ENCODE data around the gene ANO6. TPM values are rescaled to one million over a fixed set of nuclear protein-coding genes. Genes with fewer than 3 reads are reported as not detected.

Gene ANO6
- total RNA-seq, 1 donor from 2014 or later: 49.0 TPM

DNA sequence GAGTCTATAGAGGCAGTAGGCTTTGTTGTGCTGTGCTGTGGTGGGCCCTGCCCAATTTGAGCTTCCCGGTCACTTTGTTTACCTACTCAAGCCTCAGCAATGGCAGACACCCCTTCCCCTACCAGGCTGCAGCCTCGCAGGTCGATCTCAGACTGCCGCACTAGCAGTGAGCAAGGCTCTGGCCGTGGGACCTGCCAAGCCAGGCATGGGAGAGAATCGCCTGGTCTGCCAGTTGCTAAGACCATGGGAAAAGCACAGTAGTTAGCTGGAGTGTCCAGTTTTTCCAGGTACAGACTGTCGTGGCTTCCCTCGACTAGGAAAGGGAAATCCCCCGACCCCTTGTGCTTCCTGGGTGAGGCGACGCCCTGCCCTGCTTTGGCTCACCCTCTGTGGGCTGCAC, 26.3 kb downstream of the ANO6 start:
- H3K9ac ChIP-seq: no peak overlapping the region
- H4K20me1 ChIP-seq (ENCODE audit: low read depth): no peaks in the 10 kb centered on the region
- H2AFZ ChIP-seq (replicated peaks): no peak overlapping the region
- Mint-ChIP-seq H3K4me3 (no peak overlapping the region), H3K9me3 (peaks cover 25% of the 10 kb centered on the region), H3K27me3 (ENCODE audit: insufficient read depth, low read depth) (no peaks in the 10 kb centered on the region), H3K27ac (no peak overlapping the region), H3K4me1 (no peaks in the 10 kb centered on the region), H3K36me3 (peaks cover 27% of the 10 kb centered on the region)
- no peak overlapping the region for H3K27ac ChIP-seq
- H3K9me3 ChIP-seq (ENCODE audit: low read depth): no peaks in the 10 kb centered on the region
- peaks cover 67% of the 10 kb centered on the region for H3K79me2 ChIP-seq (ENCODE audit: low read depth)
- H3K36me3 ChIP-seq: no peaks in the 10 kb centered on the region
- no peak for TF ChIP-seq EZH2phosphoT487 (IDR thresholded peaks at IDR 0.05)
- no peak for TF ChIP-seq EZH2 (IDR thresholded peaks at IDR 0.05)
- TF ChIP-seq, protein P1, sequence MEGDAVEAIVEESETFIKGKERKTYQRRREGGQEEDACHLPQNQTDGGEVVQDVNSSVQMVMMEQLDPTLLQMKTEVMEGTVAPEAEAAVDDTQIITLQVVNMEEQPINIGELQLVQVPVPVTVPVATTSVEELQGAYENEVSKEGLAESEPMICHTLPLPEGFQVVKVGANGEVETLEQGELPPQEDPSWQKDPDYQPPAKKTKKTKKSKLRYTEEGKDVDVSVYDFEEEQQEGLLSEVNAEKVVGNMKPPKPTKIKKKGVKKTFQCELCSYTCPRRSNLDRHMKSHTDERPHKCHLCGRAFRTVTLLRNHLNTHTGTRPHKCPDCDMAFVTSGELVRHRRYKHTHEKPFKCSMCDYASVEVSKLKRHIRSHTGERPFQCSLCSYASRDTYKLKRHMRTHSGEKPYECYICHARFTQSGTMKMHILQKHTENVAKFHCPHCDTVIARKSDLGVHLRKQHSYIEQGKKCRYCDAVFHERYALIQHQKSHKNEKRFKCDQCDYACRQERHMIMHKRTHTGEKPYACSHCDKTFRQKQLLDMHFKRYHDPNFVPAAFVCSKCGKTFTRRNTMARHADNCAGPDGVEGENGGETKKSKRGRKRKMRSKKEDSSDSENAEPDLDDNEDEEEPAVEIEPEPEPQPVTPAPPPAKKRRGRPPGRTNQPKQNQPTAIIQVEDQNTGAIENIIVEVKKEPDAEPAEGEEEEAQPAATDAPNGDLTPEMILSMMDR (IDR thresholded peaks at IDR 0.05): no peak
- no peaks in the 10 kb centered on the region for H3F3A ChIP-seq (ENCODE audit: low read depth)
- H3K4me1 ChIP-seq: no peaks in the 10 kb centered on the region
- DNase-seq (ENCODE audit: low spot score): no peak
- H3K27me3 ChIP-seq: no peaks in the 10 kb centered on the region
- H3K4me2 ChIP-seq: no peak overlapping the region
- no peak overlapping the region for H3K4me3 ChIP-seq

DNA sequence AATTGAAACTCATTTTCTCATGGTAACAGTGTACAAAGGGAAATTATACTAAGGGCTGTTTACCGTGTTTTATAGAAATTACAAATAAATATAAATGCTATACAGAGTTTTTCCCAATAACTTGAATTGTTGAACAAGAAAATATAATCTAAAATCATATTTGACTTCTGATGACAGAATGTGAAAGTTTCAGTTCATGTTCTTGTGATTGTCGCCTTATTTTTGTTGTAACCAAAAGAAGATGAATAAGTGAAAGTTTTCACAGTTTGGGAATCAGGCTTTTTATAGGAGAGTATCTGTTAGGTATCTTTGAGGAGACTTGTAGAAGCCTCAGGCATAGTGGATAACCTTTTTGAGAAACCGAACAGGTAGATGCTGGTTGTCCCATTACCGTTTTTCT, 28.1 kb downstream of the ANO6 start:
- H4K20me1 ChIP-seq (ENCODE audit: low read depth): no peaks in the 10 kb centered on the region
- H3K36me3 ChIP-seq: no peaks in the 10 kb centered on the region
- H3K9ac ChIP-seq: no peak overlapping the region
- Mint-ChIP-seq H3K27ac (no peak overlapping the region), H3K9me3 (peaks cover 18% of the 10 kb centered on the region), H3K27me3 (ENCODE audit: insufficient read depth, low read depth) (no peaks in the 10 kb centered on the region), H3K4me1 (no peaks in the 10 kb centered on the region), H3K36me3 (peaks cover 29% of the 10 kb centered on the region), H3K4me3 (no peak overlapping the region)
- TF ChIP-seq EZH2 (IDR thresholded peaks at IDR 0.05) (no peak), EZH2phosphoT487 (IDR thresholded peaks at IDR 0.05) (no peak)
- TF ChIP-seq, protein P1 (IDR thresholded peaks at IDR 0.05): no peak
- H3F3A ChIP-seq (ENCODE audit: low read depth): no peaks in the 10 kb centered on the region
- no peak overlapping the region for H3K27ac ChIP-seq
- no peak for DNase-seq (ENCODE audit: low spot score)
- H3K79me2 ChIP-seq (ENCODE audit: low read depth): peaks cover 56% of the 10 kb centered on the region
- no peak overlapping the region for H2AFZ ChIP-seq (replicated peaks)
- H3K4me2 ChIP-seq: no peak overlapping the region
- H3K27me3 ChIP-seq: no peaks in the 10 kb centered on the region
- H3K4me1 ChIP-seq: no peaks in the 10 kb centered on the region
- H3K9me3 ChIP-seq (ENCODE audit: low read depth): no peaks in the 10 kb centered on the region
- H3K4me3 ChIP-seq: no peak overlapping the region

DNA sequence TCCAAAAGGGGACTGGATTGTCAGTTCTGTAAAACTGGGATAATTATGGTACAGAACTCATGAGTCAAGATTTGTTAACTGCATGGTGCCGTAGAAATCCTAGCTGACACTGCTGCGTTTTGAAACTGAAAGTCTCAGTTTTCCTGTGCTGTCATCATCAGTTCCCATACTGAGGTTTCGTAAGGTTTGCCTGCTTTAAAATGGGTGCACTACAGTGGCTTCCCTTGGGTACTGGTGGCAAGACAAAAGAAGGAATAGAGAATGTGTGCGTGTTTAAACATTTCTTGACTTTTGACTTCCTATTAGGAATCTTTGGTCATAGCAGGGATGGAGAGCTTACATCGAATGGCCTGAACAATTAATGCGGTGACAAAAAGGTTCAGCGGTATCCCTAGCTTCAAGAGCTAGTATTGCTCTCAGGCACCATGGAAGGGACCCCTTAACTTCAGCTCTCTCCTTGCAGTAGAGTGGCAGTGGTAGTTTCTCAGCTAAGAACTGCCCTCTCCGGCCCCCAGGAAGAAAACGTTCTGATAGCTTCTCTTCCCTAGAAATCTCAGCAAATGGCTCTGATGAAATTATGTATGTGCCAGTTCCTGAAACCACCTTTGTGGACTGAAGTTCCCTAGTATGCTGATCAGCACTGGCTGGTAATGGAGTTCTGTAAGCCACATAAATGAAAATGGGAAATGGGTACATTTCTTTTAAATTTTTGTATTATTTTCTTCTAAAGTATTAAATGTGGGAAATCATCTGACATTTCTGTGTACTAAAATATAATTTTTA, 28.9 kb downstream of the ANO6 start:
- no peaks in the 10 kb centered on the region for H3K4me1 Mint-ChIP-seq
- Histone ChIP-seq H3K27ac (no peak overlapping the region), H2AFZ (replicated peaks) (no peak overlapping the region), H3K4me1 (no peaks in the 10 kb centered on the region), H3K4me2 (no peak overlapping the region), H3K79me2 (ENCODE audit: low read depth) (peaks cover 51% of the 10 kb centered on the region), H3K9me3 (ENCODE audit: low read depth) (no peaks in the 10 kb centered on the region), H3K36me3 (no peaks in the 10 kb centered on the region), H4K20me1 (ENCODE audit: low read depth) (no peaks in the 10 kb centered on the region), H3K4me3 (no peak overlapping the region), H3K27me3 (no peaks in the 10 kb centered on the region), H3K9ac (no peak overlapping the region), H3F3A (ENCODE audit: low read depth) (no peaks in the 10 kb centered on the region)
- H3K4me3 Mint-ChIP-seq: no peak overlapping the region
- DNase-seq (ENCODE audit: low spot score): no peak
- peaks cover 11% of the 10 kb centered on the region for H3K9me3 Mint-ChIP-seq
- TF ChIP-seq EZH2phosphoT487 (IDR thresholded peaks at IDR 0.05) (no peak), EZH2 (IDR thresholded peaks at IDR 0.05) (no peak)
- TF ChIP-seq, protein P1 (IDR thresholded peaks at IDR 0.05): no peak
- no peaks in the 10 kb centered on the region for H3K27me3 Mint-ChIP-seq (ENCODE audit: insufficient read depth, low read depth)
- H3K27ac Mint-ChIP-seq: no peak overlapping the region
- peaks cover 22% of the 10 kb centered on the region for H3K36me3 Mint-ChIP-seq

All from neural progenitor cell (in vitro differentiated cells).